HG03571 (cell line): Measurements from ENCODE around the gene WDR4.
"Not testable (repeated sequence)": the region's sequence is repeated elsewhere in the genome, so short reads cannot be mapped to it uniquely, and the experiment has no call there.

Experiments used
- ATAC-seq: cut with Tn5 transposase; IDR thresholded peaks from one replicate; pipeline ENCODE4 v1.9.1; 2021; ENCODE audit not compliant: unreplicated experiment

Gene WDR4

GRCh38 chr21:42878993-42879787, at the start of gene WDR4:
WDR4 (minus strand) TSS chr21:42879539; CDS start chr21:42879495, 44 bp downstream.
- ATAC-seq: peak; percentile 69

GRCh38 chr21:42927474-42928200, 48.3 kb upstream of the WDR4 start:
- not testable (repeated sequence) for ATAC-seq

- no peak for ATAC-seq
Observed at GRCh38 chr21:42925114-42925926, 46.0 kb upstream of the WDR4 start, which contains the start of gene ERVH48-1. ERVH48-1 (minus strand) TSS chr21:42925630; CDS start chr21:42919006, 6,624 bp downstream.

- ATAC-seq: no peak
Observed at GRCh38 chr21:42924433-42924751, 45.1 kb upstream of the WDR4 start.

GRCh38 chr21:42923553-42924432, 44.5 kb upstream of the WDR4 start:
- peak; percentile 78 for ATAC-seq

- ATAC-seq: no peak
Observed at GRCh38 chr21:42922918-42923317, 43.6 kb upstream of the WDR4 start.

GRCh38 chr21:42921927-42922326, 42.6 kb upstream of the WDR4 start:
- ATAC-seq: no peak

GRCh38 chr21:42918291-42918690, 39.0 kb upstream of the WDR4 start:
- ATAC-seq: no peak

GRCh38 chr21:42913476-42913875, 34.1 kb upstream of the WDR4 start:
- ATAC-seq: no peak

- not testable (repeated sequence) for ATAC-seq
Observed at GRCh38 chr21:42911920-42912319, 32.6 kb upstream of the WDR4 start.

- ATAC-seq: not testable (repeated sequence)
Observed at GRCh38 chr21:42908484-42908883, 29.1 kb upstream of the WDR4 start.

- ATAC-seq: no peak
Observed at GRCh38 chr21:42906233-42906632, 26.9 kb upstream of the WDR4 start.

GRCh38 chr21:42905195-42905594, 25.9 kb upstream of the WDR4 start:
- ATAC-seq: no peak

- no peak for ATAC-seq
Observed at GRCh38 chr21:42903817-42904216, 24.5 kb upstream of the WDR4 start.

- ATAC-seq: no peak
Observed at GRCh38 chr21:42900446-42900845, 21.1 kb upstream of the WDR4 start.

- ATAC-seq: peak; percentile 87
Observed at GRCh38 chr21:42892931-42893755, 13.8 kb upstream of the WDR4 start, which contains the start of gene NDUFV3. NDUFV3 (plus strand) TSS chr21:42893309; CDS start chr21:42893334, 25 bp downstream.

- ATAC-seq: no peak
Observed at GRCh38 chr21:42892582-42892930, 13.2 kb upstream of the WDR4 start.

GRCh38 chr21:42887326-42887725, 8.0 kb upstream of the WDR4 start:
- ATAC-seq: no peak

- ATAC-seq: no peak
Observed at GRCh38 chr21:42883921-42884320, 4.6 kb upstream of the WDR4 start.

- ATAC-seq: no peak
Observed at GRCh38 chr21:42880352-42880751, 1.0 kb upstream of the WDR4 start.
